Heart left ventricle (tissue), 13 donors: ENCODE results near the gene C1orf35.

Experiments used
- CTCF ChIP-seq, 12 donors: fragments of 200-600 bp; sonication (generic) in 4 of 12; IDR thresholded peaks; one replicate each; pipeline versions ENCODE4 v1.5.0 to v1.8.0; 2018 to 2022; ENCODE audit warnings: antibody characterized with exemption in 12 of 12, mild to moderate bottlenecking in 5 of 12
- POLR2A ChIP-seq, 2 donors: fragments of 450-650 bp; IDR thresholded peaks; one replicate each; pipeline ENCODE4 v1.6.1; 2017; ENCODE audit warnings: antibody characterized with exemption in 2 of 2, mild to moderate bottlenecking in 2 of 2, moderate library complexity in 2 of 2
- donor health status: ischemic (EF 13 %, LVEDD 7.1; RV severe dilation, severe dysfunction).
- donor health status: DM: no; HTN: yes; CAD: no.
- donor health status: DM: no; HTN: no; CAD: no.
- donor health status: ischemic (EF 25% LVEDD 6.9; RV normal size, moderate dysfunction).
- donor health status: ischemic (EF 25% LVEDD 5.7; RV mildly dilated, moderate dysfunction).
- donor health status: ischemic (EF 35%, LVEDD 5.7; RV mildly dilated, moderate dysfunction).
- donor health status: nonischemic (EF 11% LVEDD 7.7; RV severe dilation, severe dysfunction).
- donor health status: DM: yes; HTN: yes; CAD: no.
- donor health status: PGD.
- donor health status: ischemic (EF 29% LVEDD 5.4; RV normal size, mild dysfunction).
- donor health status: nonischemic (EF 23%, LVEDD 6.1; RV moderate dilation, normal function).

GRCh38 chr1:228102791-228103620 lies at the start of gene C1orf35:
- no peak for TF ChIP-seq CTCF (IDR thresholded peaks at IDR 0.05)
- peak in 1 of 2 donors; percentile 61 for TF ChIP-seq POLR2A (IDR thresholded peaks at IDR 0.05)
